IMR-90 (cell line): ENCODE data around the gene ATIC. TPM values are rescaled to one million over a fixed set of nuclear protein-coding genes. Genes with fewer than 3 reads are reported as not detected.

ENCODE experiments used
- ATAC-seq: fragments of 200-7000 bp; cut with Tn5 transposase; 2 replicates; pipeline ENCODE4 v1.9.1; 2020; ENCODE audit warnings: low read depth, mild to moderate bottlenecking, moderate library complexity
- BruUV-seq: library from RNA; stranded (reverse); fragments of 400-500 nt; replicated peaks from 2 replicates; lab custom pipeline; 2021; lab: Mats Ljungman, UMichigan
- CTCF ChIA-PET: fragments of 300-600 bp; formaldehyde crosslinking; extraction: SDS; loops from one replicate; lab custom pipeline; 2021; ENCODE audit warnings: antibody characterized with exemption; lab: Yijun Ruan, JAX
- POLR2A ChIA-PET: fragments of 300-600 bp; sonication (Branson Sonifier 250); formaldehyde crosslinking; loops from one replicate; lab custom pipeline; 2022; ENCODE audit warnings: antibody characterized with exemption; ENCODE audit not compliant: unreplicated experiment; lab: Charles Lee
- DNase-seq: peaks from one replicate; pipeline ENCODE4 v3.0.0; 2013
- H2AFZ ChIP-seq: replicated peaks from 2 replicates; pipeline ENCODE3; 2013; ENCODE audit warnings: low read length, mild to moderate bottlenecking; ENCODE audit not compliant: poor library complexity
- H2AK5ac ChIP-seq: 2 replicates; pipeline ENCODE4 v1.6.1; 2013; ENCODE audit warnings: low read depth, low read length, inconsistent platforms
- H2AK9ac ChIP-seq: replicated peaks from 2 replicates; pipeline ENCODE3; 2013; ENCODE audit warnings: mild to moderate bottlenecking, low read depth, low read length, moderate library complexity; ENCODE audit not compliant: poor library complexity
- H2BK120ac ChIP-seq: 2 replicates; pipeline ENCODE4 v1.6.1; 2013; ENCODE audit warnings: low read depth, low read length, inconsistent platforms
- H2BK15ac ChIP-seq: 3 replicates; pipeline ENCODE4 v1.6.1; 2013; ENCODE audit warnings: low read depth, low read length, inconsistent platforms
- H2BK20ac ChIP-seq: 2 replicates; pipeline ENCODE4 v1.6.1; 2013; ENCODE audit warnings: low read depth, mild to moderate bottlenecking, inconsistent platforms, low read length, moderate library complexity
- H2BK5ac ChIP-seq: 2 replicates; pipeline ENCODE4 v1.6.1; 2013; ENCODE audit warnings: mild to moderate bottlenecking, low read depth, low read length, inconsistent platforms; ENCODE audit not compliant: poor library complexity, severe bottlenecking
- H3K14ac ChIP-seq: replicated peaks from 2 replicates; pipeline ENCODE4 v1.6.1; 2013; ENCODE audit warnings: low read depth, low read length, inconsistent platforms
- H3K18ac ChIP-seq: 2 replicates; pipeline ENCODE4 v1.6.1; 2013; ENCODE audit warnings: low read depth, low read length, control low read depth
- H3K23ac ChIP-seq: 2 replicates; pipeline ENCODE4 v1.6.1; 2013; ENCODE audit warnings: low read depth, low read length, inconsistent platforms
- H3K27ac ChIP-seq: 2 replicates; pipeline ENCODE4 v1.5.1; 2013; ENCODE audit warnings: mild to moderate bottlenecking, control low read depth, low read length; ENCODE audit not compliant: insufficient read depth
- H3K27me3 ChIP-seq: 2 replicates; pipeline ENCODE4 v1.6.1; 2013; ENCODE audit warnings: low read length; ENCODE audit not compliant: control insufficient read depth, insufficient read depth
- H3K36me3 ChIP-seq: 2 replicates; pipeline ENCODE4 v1.6.1; 2013; ENCODE audit warnings: low read length, mixed read lengths; ENCODE audit not compliant: control insufficient read depth, insufficient read depth
- H3K4ac ChIP-seq: 2 replicates; pipeline ENCODE4 v1.6.1; 2013; ENCODE audit warnings: low read depth, low read length, inconsistent platforms
- H3K4me1 ChIP-seq: 2 replicates; pipeline ENCODE4 v1.6.1; 2013; ENCODE audit warnings: low read length, mixed read lengths; ENCODE audit not compliant: control insufficient read depth, insufficient read depth
- H3K4me2 ChIP-seq: 2 replicates; pipeline ENCODE4 v1.6.1; 2013; ENCODE audit warnings: low read depth, mild to moderate bottlenecking, control low read depth, low read length, moderate library complexity
- H3K4me3 ChIP-seq: 2 replicates; pipeline ENCODE4 v1.5.1; 2013; ENCODE audit warnings: low read depth, mild to moderate bottlenecking, control low read depth, low read length, moderate library complexity; ENCODE audit not compliant: insufficient read depth
- H3K56ac ChIP-seq: 2 replicates; pipeline ENCODE4 v1.6.1; 2013; ENCODE audit warnings: low read length, inconsistent platforms; ENCODE audit not compliant: insufficient read depth; ENCODE audit errors: extremely low read depth
- H3K79me1 ChIP-seq, 2 experiments: 2 replicates each; pipeline ENCODE4 v1.6.1; 2013; ENCODE audit warnings: low read length in 2 of 2, inconsistent platforms in 1 of 2, low read depth in 1 of 2
- H3K9ac ChIP-seq: 2 replicates; pipeline ENCODE4 v1.6.1; 2013; ENCODE audit warnings: low read depth, low read length, control low read depth
- H3K9me1 ChIP-seq: 2 replicates; pipeline ENCODE4 v1.6.1; 2013; ENCODE audit warnings: low read length, inconsistent platforms; ENCODE audit not compliant: insufficient read depth
- H3K9me3 ChIP-seq: 2 replicates; pipeline ENCODE4 v1.6.1; 2013; ENCODE audit warnings: low read length; ENCODE audit not compliant: control insufficient read depth, insufficient read depth
- H4K20me1 ChIP-seq: 2 replicates; pipeline ENCODE4 v1.6.1; 2013; ENCODE audit warnings: low read length, inconsistent platforms; ENCODE audit not compliant: insufficient read depth
- H4K5ac ChIP-seq: 2 replicates; pipeline ENCODE4 v1.6.1; 2013; ENCODE audit warnings: mild to moderate bottlenecking, low read depth, low read length, control low read depth
- H4K8ac ChIP-seq, 2 experiments: 2 replicates each; pipeline ENCODE4 v1.6.1; 2013; ENCODE audit warnings: low read depth in 2 of 2, low read length in 2 of 2, control low read depth in 1 of 2, inconsistent platforms in 1 of 2
- H4K91ac ChIP-seq: 2 replicates; pipeline ENCODE4 v1.6.1; 2013; ENCODE audit warnings: low read depth, low read length, inconsistent platforms; ENCODE audit not compliant: insufficient read depth
- BHLHE40 ChIP-seq: fragments of 150-350 bp; IDR thresholded peaks from 2 replicates; pipeline ENCODE4 v1.6.1; 2016; ENCODE audit warnings: mild to moderate bottlenecking, low read depth, low read length
- CEBPB ChIP-seq: IDR thresholded peaks from 2 replicates; pipeline ENCODE4 v1.6.1; 2012; ENCODE audit warnings: low read depth, low read length, improper control_type of control experiment
- CHD1 ChIP-seq: IDR thresholded peaks from 2 replicates; pipeline ENCODE4 v1.6.1; 2012; ENCODE audit warnings: low read depth, low read length, improper control_type of control experiment
- CTCF ChIP-seq: conservative IDR thresholded peaks from 2 replicates; pipeline ENCODE4 v1.5.1; 2012; ENCODE audit warnings: mild to moderate bottlenecking, low read depth, low read length, improper control_type of control experiment
- ELK1 ChIP-seq: fragments of 150-350 bp; IDR thresholded peaks from 2 replicates; pipeline ENCODE4 v1.6.1; 2016; ENCODE audit warnings: low read depth, mild to moderate bottlenecking, low read length, moderate library complexity, borderline replicate concordance
- FOS ChIP-seq: fragments of 150-350 bp; IDR thresholded peaks from 2 replicates; pipeline ENCODE4 v1.6.1; 2016; ENCODE audit warnings: low read depth, low read length
- MAFK ChIP-seq: IDR thresholded peaks from 2 replicates; pipeline ENCODE4 v1.6.1; 2012; ENCODE audit warnings: low read depth, low read length, improper control_type of control experiment
- MAZ ChIP-seq: IDR thresholded peaks from 2 replicates; pipeline ENCODE4 v1.6.1; 2012; ENCODE audit warnings: low read depth, mild to moderate bottlenecking, low read length, improper control_type of control experiment, moderate library complexity, borderline replicate concordance
- MXI1 ChIP-seq: IDR thresholded peaks from 2 replicates; pipeline ENCODE4 v1.6.1; 2012; ENCODE audit warnings: low read depth, mild to moderate bottlenecking, low read length, moderate library complexity, borderline replicate concordance
- NFE2L2 ChIP-seq: fragments of 150-350 bp; IDR thresholded peaks from 2 replicates; pipeline ENCODE4 v1.6.1; 2016; ENCODE audit warnings: low read depth, mild to moderate bottlenecking, low read length
- POLR2A ChIP-seq: IDR thresholded peaks from 2 replicates; pipeline ENCODE4 v1.6.1; 2012; ENCODE audit warnings: mild to moderate bottlenecking, low read depth, low read length
- RAD21 ChIP-seq: IDR thresholded peaks from 2 replicates; pipeline ENCODE4 v1.6.1; 2012; ENCODE audit warnings: low read length, improper control_type of control experiment
- RCOR1 ChIP-seq: IDR thresholded peaks from 2 replicates; pipeline ENCODE4 v1.6.1; 2012; ENCODE audit warnings: mild to moderate bottlenecking, low read length, improper control_type of control experiment; ENCODE audit not compliant: insufficient replicate concordance
- RFX5 ChIP-seq: IDR thresholded peaks from 2 replicates; pipeline ENCODE4 v1.8.0; 2012; ENCODE audit warnings: low read depth, mild to moderate bottlenecking, low read length, moderate library complexity
- SMC3 ChIP-seq: fragments of 150-350 bp; IDR thresholded peaks from 2 replicates; pipeline ENCODE4 v1.6.1; 2016; ENCODE audit warnings: low read depth, mild to moderate bottlenecking, antibody characterized with exemption, low read length, moderate library complexity
- USF2 ChIP-seq: fragments of 150-350 bp; IDR thresholded peaks from 2 replicates; pipeline ENCODE4 v1.6.1; 2017; ENCODE audit warnings: mild to moderate bottlenecking, antibody characterized with exemption, low read length, low read depth
- WGBS, 2 experiments: methylation state at CpG; one replicate each; pipeline versions ENCODE4 v1.1.5 to v1.1.7; 2013; ENCODE audit warnings: missing lambda C conversion rate in 2 of 2; ENCODE audit not compliant: insufficient read length in 1 of 2; ENCODE audit errors: extremely low coverage in 2 of 2; 5-methylcytosine and 5-hydroxymethylcytosine counted together
- dilution Hi-C: fragments of 300-500 bp; cut with HindIII; formaldehyde crosslinking; loops from one replicate; pipeline ENCODE4 v1.14.3; 2018; ENCODE audit warnings: low sequenced_read_pairs; ENCODE audit not compliant: unreplicated experiment
- in situ Hi-C: fragments of 300-500 bp; cut with MboI; formaldehyde crosslinking; loops from 3 replicates; pipeline ENCODE4 v1.14.3; 2019; ENCODE audit warnings: low sequenced_read_pairs, inconsistent platforms, mixed read lengths
- intact Hi-C: fragments of 100-400 bp; cut with micrococcal nuclease; formaldehyde crosslinking; loops from 2 replicates; pipeline ENCODE4 v1.10.0; 2022
- polyA plus RNA-seq, 3 experiments: library from polyadenylated mRNA; depleted of rRNA; stranded (reverse); fragments of >200 nt; gene quantifications; 2 replicates each; pipeline ENCODE4 v1.2.3, GENCODE V29; 2012; ENCODE audit warnings: low replicate concordance in 1 of 3
- total RNA-seq: library from RNA; depleted of rRNA; stranded (reverse); fragments of >200 nt; gene quantifications from 2 replicates; pipeline ENCODE4 v1.2.3, GENCODE V29; 2012

The ATIC gene
- total and polyA plus RNA-seq, 2 of the 4 experiments (the other 2 are of a cell fraction), result 30.5 to 101 TPM

- Histone ChIP-seq H3K27ac (no peak overlapping the region), H4K8ac (no peak overlapping the region), H3K4me3 (no peak overlapping the region), H3K9me1 (no peaks in the 10 kb centered on the region), H3K4me2 (no peak overlapping the region), H3K79me1 (no peaks in the 10 kb centered on the region), H2BK20ac (no peak overlapping the region), H3K9ac (no peak overlapping the region), H3K4ac (no peak overlapping the region), H2BK120ac (no peak overlapping the region), H4K91ac (no peak overlapping the region), H2AK5ac (no peak overlapping the region), H2AFZ (no peak overlapping the region), H3K14ac (no peak overlapping the region), H2BK5ac (no peak overlapping the region), H2AK9ac (no peak overlapping the region), H3K36me3 (no peaks in the 10 kb centered on the region), H4K5ac (no peak overlapping the region), H3K18ac (no peak overlapping the region), H3K9me3 (no peaks in the 10 kb centered on the region), H4K20me1 (no peaks in the 10 kb centered on the region), H3K27me3 (no peaks in the 10 kb centered on the region), H3K56ac (no peak overlapping the region), H3K23ac (no peak overlapping the region), H2BK15ac (no peak overlapping the region), H3K4me1 (no peaks in the 10 kb centered on the region)
- BruUV-seq, result no TSS peak
- DNase-seq, result no peak
- ATAC-seq, result no peak
- ChIA-PET CTCF (no interaction called here), POLR2A (no interaction called here)
- TF ChIP-seq RCOR1 (no peak), POLR2A (no peak), BHLHE40 (no peak), CEBPB (no peak), USF2 (no peak), MAZ (no peak), NFE2L2 (no peak), RFX5 (no peak), MXI1 (no peak), RAD21 (no peak), MAFK (no peak), ELK1 (no peak), CTCF (no peak), CHD1 (no peak), FOS (no peak), SMC3 (no peak)
- WGBS, 2 experiments, result no CpG with 5 or more reads among the region's 4 CpGs
- intact Hi-C loops (no loop called here), in situ Hi-C loops (no loop called here), dilution Hi-C loops (no loop called here)
Observed at GRCh38 chr2:215264374-215264773, 47.5 kb upstream of the ATIC start.
